K562 (cell line): Measurements from ENCODE around the gene CLDN15. TPM values are rescaled to one million over a fixed set of nuclear protein-coding genes. Genes with fewer than 3 reads are reported as not detected.
A peak's percentile ranks its signal among the peaks of the same experiment; 100 is the strongest.
"Not testable (repeated sequence)": the region's sequence is repeated elsewhere in the genome, so short reads cannot be mapped to it uniquely, and the experiment has no call there.

Experiments
- CBFA2T2 ChIP-seq: fragments of 450-650 bp; conservative IDR thresholded peaks from 2 replicates; pipeline ENCODE4 v1.6.1; 2017; ENCODE audit warnings: mild to moderate bottlenecking
- CBFA2T3 ChIP-seq: fragments of 450-650 bp; IDR thresholded peaks from 2 replicates; pipeline ENCODE4 v1.6.1; 2017
- CTBP1 ChIP-seq: fragments of 450-650 bp; IDR thresholded peaks from 2 replicates; pipeline ENCODE4 v1.6.1; 2016; ENCODE audit warnings: borderline replicate concordance
- L3MBTL2 ChIP-seq: fragments of 450-650 bp; IDR thresholded peaks from 2 replicates; pipeline ENCODE4 v1.6.1; 2016; ENCODE audit warnings: mild to moderate bottlenecking, moderate library complexity
- MNT ChIP-seq, 2 experiments: fragments of 450-650 bp; conservative IDR thresholded peaks; 2 replicates each; pipeline ENCODE4 v1.6.1; 2017; ENCODE audit warnings: mild to moderate bottlenecking in 2 of 2, moderate library complexity in 2 of 2
- MYC ChIP-seq, 2 experiments: fragments of 250-450 bp in 1 of 2; sonication (Bioruptor Pico) in 1 of 2; IDR thresholded peaks; 2 replicates each; pipeline versions ENCODE4 v1.5.1 to v1.6.1; 2012 to 2021; ENCODE audit warnings: low read depth in 2 of 2, borderline replicate concordance in 1 of 2, improper control_type of control experiment in 1 of 2, low read length in 1 of 2, mild to moderate bottlenecking in 1 of 2, moderate library complexity in 1 of 2
- RAD51 ChIP-seq: fragments of 450-650 bp; IDR thresholded peaks from 2 replicates; pipeline ENCODE4 v1.7.1; 2016; ENCODE audit warnings: low read depth, mild to moderate bottlenecking, borderline replicate concordance
- RCOR1 ChIP-seq, 2 experiments: IDR thresholded peaks; 2 replicates each; pipeline ENCODE4 v1.6.1; 2012; ENCODE audit warnings: low read depth in 2 of 2, low read length in 2 of 2, borderline replicate concordance in 1 of 2, improper control_type of control experiment in 1 of 2
- TFE3 ChIP-seq: fragments of 450-650 bp; formaldehyde crosslinking; IDR thresholded peaks from 2 replicates; pipeline ENCODE4 v1.4.0; 2020; ENCODE audit warnings: mild to moderate bottlenecking, mixed read lengths
- ZNF512 ChIP-seq: IDR thresholded peaks from 2 replicates; pipeline ENCODE4 v1.6.1; 2016; ENCODE audit warnings: missing genetic modification characterization, missing compliant biosample characterization
- polyA plus RNA-seq, 8 experiments: library from polyadenylated mRNA; depleted of rRNA in 4 of 8; stranded (reverse) in 5 of 8; unstranded in 3 of 8; fragments of >200 nt; fragmentation: Nextera tagmentation in 2 of 8; fragmentation: Illumina TruSeq in 1 of 8; extraction: Ambion mirVana in 2 of 8; extraction: Trizol in 1 of 8; gene quantifications; 2 replicates each; pipeline versions ENCODE4 v1.2.1 to v1.2.3, GENCODE V29; 2011 to 2014; ENCODE audit warnings: inconsistent platforms in 1 of 8, missing spikeins in 1 of 8
- total RNA-seq, 7 experiments: library from RNA; depleted of rRNA in 6 of 7; stranded (reverse); fragments of >200 nt in 6 of 7; fragmentation: Illumina TruSeq in 2 of 7; extraction: Trizol in 2 of 7; gene quantifications; 2 replicates each; pipeline versions ENCODE4 v1.2.1 to v1.2.3, GENCODE V29; 2011 to 2021; ENCODE audit warnings: low replicate concordance in 1 of 7
- TF ChIP-seq, protein P1 (sequence below), 2 experiments: fragments of 450-650 bp; formaldehyde crosslinking in 1 of 2; IDR thresholded peaks; 2 replicates each; pipeline versions ENCODE4 v1.4.0 to v1.6.1; 2014 to 2020; ENCODE audit warnings: mild to moderate bottlenecking in 2 of 2, borderline replicate concordance in 1 of 2, low read depth in 1 of 2

The CLDN15 gene
- total and polyA plus RNA-seq, 9 of the 15 experiments (the other 6 are each of a cell fraction or from before 2014, with no cell fraction given), result 0.32 to 14.5 (median 7.4) TPM

DNA sequence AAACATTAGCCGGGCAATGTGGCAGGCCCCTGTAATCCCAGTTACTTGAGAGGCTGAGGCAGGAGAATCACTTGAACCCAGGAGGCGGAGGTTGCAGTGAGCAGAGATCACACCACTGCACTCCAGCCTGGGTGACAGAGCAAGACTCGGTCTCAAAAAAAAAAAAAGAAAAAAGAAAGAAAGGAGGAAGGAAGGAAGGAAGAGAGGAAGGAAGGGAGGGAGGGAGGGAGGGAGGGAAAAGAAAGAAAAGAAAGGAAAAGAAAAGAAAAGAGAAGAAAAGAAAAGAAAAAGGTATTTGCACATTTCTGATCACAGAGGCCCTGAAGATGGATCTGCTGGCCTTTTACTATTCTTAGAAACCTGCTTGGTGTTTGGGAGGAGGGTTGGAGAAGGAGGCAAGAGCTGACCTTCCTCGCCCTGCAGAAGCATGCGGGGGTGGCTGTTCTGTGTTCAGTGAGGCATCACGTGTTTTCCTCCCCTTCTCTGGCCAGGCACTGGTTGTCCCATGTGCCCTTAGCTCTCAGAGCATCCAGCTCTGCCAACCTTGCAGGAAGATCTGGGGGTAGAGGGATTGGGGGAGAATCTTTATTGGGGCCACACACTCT is 26.6 kb upstream of the CLDN15 start (continued):
- TF ChIP-seq L3MBTL2, result peak; percentile 87
- TF ChIP-seq CBFA2T3, result 0 out of 2 replicates have a peak, but pooled peaks have one; percentile 9
- TF ChIP-seq RAD51, result peak; percentile 75
- peak; percentile 99 for TF ChIP-seq ZNF512 (tag)
- TF ChIP-seq MYC (IDR thresholded peaks at IDR 0.05; ENCODE audit: low read depth, low read length), result peak; percentile 54; the same call in 1 of the 2 replicates
- TF ChIP-seq MYC (CRISPR knock-in tag; IDR thresholded peaks at IDR 0.05; ENCODE audit: borderline replicate concordance, low read depth), result not testable (repeated sequence)
- peak in 1 of 2 experiments; percentile 55; a peak in 1 of 4 replicates for TF ChIP-seq RCOR1 (IDR thresholded peaks at IDR 0.05; ENCODE audit: borderline replicate concordance in 1 of 2, low read depth in 2 of 2, low read length in 2 of 2)
- TF ChIP-seq TFE3 (CRISPR knock-in tag), result peak; percentile 75
- 0 out of 2 replicates have a peak, but pooled peaks have one; percentile 8 for TF ChIP-seq CBFA2T2
- peak; percentile 44; the same call in 1 of the 2 replicates for TF ChIP-seq CTBP1
- TF ChIP-seq, protein P1, sequence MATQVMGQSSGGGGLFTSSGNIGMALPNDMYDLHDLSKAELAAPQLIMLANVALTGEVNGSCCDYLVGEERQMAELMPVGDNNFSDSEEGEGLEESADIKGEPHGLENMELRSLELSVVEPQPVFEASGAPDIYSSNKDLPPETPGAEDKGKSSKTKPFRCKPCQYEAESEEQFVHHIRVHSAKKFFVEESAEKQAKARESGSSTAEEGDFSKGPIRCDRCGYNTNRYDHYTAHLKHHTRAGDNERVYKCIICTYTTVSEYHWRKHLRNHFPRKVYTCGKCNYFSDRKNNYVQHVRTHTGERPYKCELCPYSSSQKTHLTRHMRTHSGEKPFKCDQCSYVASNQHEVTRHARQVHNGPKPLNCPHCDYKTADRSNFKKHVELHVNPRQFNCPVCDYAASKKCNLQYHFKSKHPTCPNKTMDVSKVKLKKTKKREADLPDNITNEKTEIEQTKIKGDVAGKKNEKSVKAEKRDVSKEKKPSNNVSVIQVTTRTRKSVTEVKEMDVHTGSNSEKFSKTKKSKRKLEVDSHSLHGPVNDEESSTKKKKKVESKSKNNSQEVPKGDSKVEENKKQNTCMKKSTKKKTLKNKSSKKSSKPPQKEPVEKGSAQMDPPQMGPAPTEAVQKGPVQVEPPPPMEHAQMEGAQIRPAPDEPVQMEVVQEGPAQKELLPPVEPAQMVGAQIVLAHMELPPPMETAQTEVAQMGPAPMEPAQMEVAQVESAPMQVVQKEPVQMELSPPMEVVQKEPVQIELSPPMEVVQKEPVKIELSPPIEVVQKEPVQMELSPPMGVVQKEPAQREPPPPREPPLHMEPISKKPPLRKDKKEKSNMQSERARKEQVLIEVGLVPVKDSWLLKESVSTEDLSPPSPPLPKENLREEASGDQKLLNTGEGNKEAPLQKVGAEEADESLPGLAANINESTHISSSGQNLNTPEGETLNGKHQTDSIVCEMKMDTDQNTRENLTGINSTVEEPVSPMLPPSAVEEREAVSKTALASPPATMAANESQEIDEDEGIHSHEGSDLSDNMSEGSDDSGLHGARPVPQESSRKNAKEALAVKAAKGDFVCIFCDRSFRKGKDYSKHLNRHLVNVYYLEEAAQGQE (IDR thresholded peaks at IDR 0.05; ENCODE audit: borderline replicate concordance), result peak; percentile 30; the same call in 1 of the 2 replicates
- TF ChIP-seq, protein P1 (CRISPR knock-in tag; IDR thresholded peaks at IDR 0.05; ENCODE audit: low read depth), result not testable (repeated sequence)
- 0 out of 4 replicates have a peak, but pooled peaks have one; percentile 19 to 33 for TF ChIP-seq MNT (conservative IDR thresholded peaks at IDR 0.05)
